ENCODE data around the gene TRDN.
"Not testable (repeated sequence)": the region's sequence is repeated elsewhere in the genome, so short reads cannot be mapped to it uniquely, and the experiment has no call there.

Gene TRDN

GRCh38 chr6:123263981-123264380 lies 372.8 kb downstream of the TRDN start:
- Histone ChIP-seq H3K27me3 (no peaks in the 10 kb centered on the region), H3K36me3 (no peaks in the 10 kb centered on the region), H3K27ac (no peak overlapping the region), H3K4me3 (no peak overlapping the region), H3K9ac (no peak overlapping the region), H3K4me1 (no peaks in the 10 kb centered on the region), H4K20me1 (no peaks in the 10 kb centered on the region), H3K9me3 (no peaks in the 10 kb centered on the region), H3K4me2 (no peak overlapping the region)
- no peak for TF ChIP-seq Cebpa-rat (IDR thresholded peaks at IDR 0.05)

GRCh38 chr6:123240626-123241025 lies 396.1 kb downstream of the TRDN start:
- Histone ChIP-seq H3K9me3 (no peaks in the 10 kb centered on the region), H3K36me3 (no peaks in the 10 kb centered on the region), H3K4me1 (no peaks in the 10 kb centered on the region), H3K27ac (no peak overlapping the region), H3K9ac (no peak overlapping the region), H4K20me1 (no peaks in the 10 kb centered on the region), H3K4me3 (no peak overlapping the region), H3K27me3 (no peaks in the 10 kb centered on the region), H3K4me2 (no peak overlapping the region)
- no peak for TF ChIP-seq Cebpa-rat (IDR thresholded peaks at IDR 0.05)

GRCh38 chr6:123233336-123233735 lies 403.4 kb downstream of the TRDN start:
- H3K4me3 ChIP-seq, result no peak overlapping the region
- H3K36me3 ChIP-seq, result no peaks in the 10 kb centered on the region
- no peaks in the 10 kb centered on the region for H3K27me3 ChIP-seq
- no peaks in the 10 kb centered on the region for H4K20me1 ChIP-seq
- H3K4me1 ChIP-seq, result no peaks in the 10 kb centered on the region
- no peak overlapping the region for H3K27ac ChIP-seq
- no peak for TF ChIP-seq Cebpa-rat (IDR thresholded peaks at IDR 0.05)
- no peak overlapping the region for H3K9ac ChIP-seq
- no peak overlapping the region for H3K4me2 ChIP-seq
- no peaks in the 10 kb centered on the region for H3K9me3 ChIP-seq

- H3K4me2 ChIP-seq, H4K20me1 ChIP-seq, H3K9ac ChIP-seq, H3K4me3 ChIP-seq, H3K9me3 ChIP-seq, H3K36me3 ChIP-seq, H3K4me1 ChIP-seq, H3K27ac ChIP-seq, H3K27me3 ChIP-seq: not testable (repeated sequence)
Observed at GRCh38 chr6:123227789-123228188, 409.0 kb downstream of the TRDN start.

- no peak overlapping the region for H3K27ac ChIP-seq
- H3K9me3 ChIP-seq, result no peaks in the 10 kb centered on the region
- H3K9ac ChIP-seq, result no peak overlapping the region
- H4K20me1 ChIP-seq, result no peaks in the 10 kb centered on the region
- no peaks in the 10 kb centered on the region for H3K27me3 ChIP-seq
- no peaks in the 10 kb centered on the region for H3K36me3 ChIP-seq
- no peak overlapping the region for H3K4me3 ChIP-seq
- no peaks in the 10 kb centered on the region for H3K4me1 ChIP-seq
- no peak for TF ChIP-seq Cebpa-rat (IDR thresholded peaks at IDR 0.05)
- H3K4me2 ChIP-seq, result no peak overlapping the region
Observed at GRCh38 chr6:123226398-123226797, 410.4 kb downstream of the TRDN start.

GRCh38 chr6:123224077-123224476 lies 412.7 kb downstream of the TRDN start:
- Histone ChIP-seq H3K27ac (no peak overlapping the region), H3K4me1 (no peaks in the 10 kb centered on the region), H3K9ac (no peak overlapping the region), H3K9me3 (no peaks in the 10 kb centered on the region), H3K36me3 (no peaks in the 10 kb centered on the region), H3K27me3 (no peaks in the 10 kb centered on the region), H4K20me1 (no peaks in the 10 kb centered on the region), H3K4me2 (no peak overlapping the region), H3K4me3 (no peak overlapping the region)
- TF ChIP-seq Cebpa-rat (IDR thresholded peaks at IDR 0.05), result no peak

GRCh38 chr6:123223461-123223860 lies 413.3 kb downstream of the TRDN start:
- no peaks in the 10 kb centered on the region for H3K9me3 ChIP-seq
- H3K9ac ChIP-seq, result no peak overlapping the region
- no peak for TF ChIP-seq Cebpa-rat (IDR thresholded peaks at IDR 0.05)
- H3K4me2 ChIP-seq, result no peak overlapping the region
- no peak overlapping the region for H3K27ac ChIP-seq
- H3K27me3 ChIP-seq, result no peaks in the 10 kb centered on the region
- H3K36me3 ChIP-seq, result no peaks in the 10 kb centered on the region
- H3K4me1 ChIP-seq, result no peaks in the 10 kb centered on the region
- H3K4me3 ChIP-seq, result no peak overlapping the region
- H4K20me1 ChIP-seq, result no peaks in the 10 kb centered on the region

GRCh38 chr6:123215211-123215610 lies 421.5 kb downstream of the TRDN start:
- H3K9me3 ChIP-seq, result no peaks in the 10 kb centered on the region
- no peak overlapping the region for H3K4me3 ChIP-seq
- no peak overlapping the region for H3K9ac ChIP-seq
- H3K36me3 ChIP-seq, result no peaks in the 10 kb centered on the region
- H4K20me1 ChIP-seq, result no peaks in the 10 kb centered on the region
- no peaks in the 10 kb centered on the region for H3K4me1 ChIP-seq
- H3K27ac ChIP-seq, result no peak overlapping the region
- TF ChIP-seq Cebpa-rat (IDR thresholded peaks at IDR 0.05), result no peak
- H3K4me2 ChIP-seq, result no peak overlapping the region
- H3K27me3 ChIP-seq, result no peaks in the 10 kb centered on the region

- no peak overlapping the region for H3K9ac ChIP-seq
- no peak overlapping the region for H3K27ac ChIP-seq
- H3K27me3 ChIP-seq, result no peaks in the 10 kb centered on the region
- H3K9me3 ChIP-seq, result no peaks in the 10 kb centered on the region
- no peaks in the 10 kb centered on the region for H4K20me1 ChIP-seq
- no peaks in the 10 kb centered on the region for H3K36me3 ChIP-seq
- no peak overlapping the region for H3K4me3 ChIP-seq
- no peaks in the 10 kb centered on the region for H3K4me1 ChIP-seq
- no peak overlapping the region for H3K4me2 ChIP-seq
- TF ChIP-seq Cebpa-rat (IDR thresholded peaks at IDR 0.05), result no peak
Observed at GRCh38 chr6:123214433-123214832, 422.3 kb downstream of the TRDN start.

GRCh38 chr6:123213921-123214320 lies 422.8 kb downstream of the TRDN start:
- no peaks in the 10 kb centered on the region for H3K4me1 ChIP-seq
- H4K20me1 ChIP-seq, result no peaks in the 10 kb centered on the region
- H3K9me3 ChIP-seq, result no peaks in the 10 kb centered on the region
- H3K27me3 ChIP-seq, result no peaks in the 10 kb centered on the region
- no peak overlapping the region for H3K27ac ChIP-seq
- no peak for TF ChIP-seq Cebpa-rat (IDR thresholded peaks at IDR 0.05)
- no peak overlapping the region for H3K4me3 ChIP-seq
- no peak overlapping the region for H3K4me2 ChIP-seq
- no peak overlapping the region for H3K9ac ChIP-seq
- H3K36me3 ChIP-seq, result no peaks in the 10 kb centered on the region

GRCh38 chr6:123211777-123212545 lies 424.8 kb downstream of the TRDN start:
- no peaks in the 10 kb centered on the region for H3K27me3 ChIP-seq
- TF ChIP-seq Cebpa-rat (IDR thresholded peaks at IDR 0.05), result no peak
- H3K4me1 ChIP-seq, result no peaks in the 10 kb centered on the region
- H4K20me1 ChIP-seq, result no peaks in the 10 kb centered on the region
- H3K9me3 ChIP-seq, result no peaks in the 10 kb centered on the region
- H3K4me3 ChIP-seq, result no peak overlapping the region
- H3K36me3 ChIP-seq, result no peaks in the 10 kb centered on the region
- no peak overlapping the region for H3K4me2 ChIP-seq
- H3K9ac ChIP-seq, result no peak overlapping the region
- no peak overlapping the region for H3K27ac ChIP-seq
